Body of pancreas (tissue), 4 donors: ENCODE data around the gene DHX16. TPM values are rescaled to one million over a fixed set of nuclear protein-coding genes. Genes with fewer than 3 reads are reported as not detected.
"Not testable (repeated sequence)": the region's sequence is repeated elsewhere in the genome, so short reads cannot be mapped to it uniquely, and the experiment has no call there.

Experiments used
- ATAC-seq: fragments of 150-250 bp; one replicate; pipeline ENCODE4 v1.9.1; 2016
- DNase-seq, 4 donors: peaks; one replicate each; pipeline ENCODE4 v3.0.0-alpha.2; 2019
- H3K27ac ChIP-seq, 4 donors: fragments of 200-600 bp; sonication (generic); 1 replicate in 3 of 4; 2 replicates in 1 of 4; pipeline versions ENCODE4 v1.5.1 to v1.6.1; 2016 to 2019; ENCODE audit warnings: mild to moderate bottlenecking in 1 of 4, mixed read lengths in 1 of 4, moderate library complexity in 1 of 4
- H3K27me3 ChIP-seq, 2 donors: fragments of 200-600 bp; sonication (generic); one replicate each; pipeline ENCODE4 v1.6.0; 2016; ENCODE audit warnings: mild to moderate bottlenecking in 1 of 2
- H3K36me3 ChIP-seq, 2 donors: fragments of 200-600 bp; sonication (generic); replicated peaks in 1 of 2; 2 replicates each; pipeline ENCODE4 v1.5.1; 2016; ENCODE audit warnings: low read depth in 2 of 2; ENCODE audit not compliant: insufficient read depth in 1 of 2
- H3K4me1 ChIP-seq: fragments of 200-600 bp; sonication (generic); one replicate; pipeline ENCODE4 v1.6.0; 2016
- H3K4me3 ChIP-seq, 2 donors: fragments of 200-600 bp; sonication (generic); 1 replicate in 1 of 2; 2 replicates in 1 of 2; pipeline ENCODE4 v1.5.1; 2016 to 2019
- H3K9me3 ChIP-seq, 3 donors: fragments of 200-600 bp; sonication (generic); 1 replicate in 2 of 3; 2 replicates in 1 of 3; pipeline ENCODE4 v1.5.1; 2016
- POLR2A ChIP-seq, 3 donors: fragments of 450-650 bp; IDR thresholded peaks; one replicate each; pipeline ENCODE4 v1.6.1; 2016; ENCODE audit warnings: antibody characterized with exemption in 3 of 3, mild to moderate bottlenecking in 2 of 3
- WGBS, 2 donors: methylation state at CpG; one replicate each; pipeline ENCODE4 v1.1.5; 2017; 5-methylcytosine and 5-hydroxymethylcytosine counted together
- intact Hi-C: fragments of 100-400 bp; cut with DNase I; formaldehyde crosslinking; loops from one replicate; pipeline ENCODE4 v1.15.1; 2023
- total RNA-seq, 2 donors: library from RNA; depleted of rRNA; stranded (reverse); fragments of >200 nt; gene quantifications; one replicate each; pipeline ENCODE4 v1.1.0, GENCODE V29; 2016
- TF ChIP-seq, protein P1 (sequence below), 7 experiments: fragments of 450-650 bp in 4 of 7; fragments of 200-600 bp in 3 of 7; sonication (generic) in 3 of 7; IDR thresholded peaks; one replicate each; pipeline ENCODE4 v1.5.1; 2016 to 2019; ENCODE audit warnings: antibody characterized with exemption in 7 of 7

The DHX16 gene
- total RNA-seq, 2 donors from 2014 or later: 12.2 to 24.4 TPM

DNA sequence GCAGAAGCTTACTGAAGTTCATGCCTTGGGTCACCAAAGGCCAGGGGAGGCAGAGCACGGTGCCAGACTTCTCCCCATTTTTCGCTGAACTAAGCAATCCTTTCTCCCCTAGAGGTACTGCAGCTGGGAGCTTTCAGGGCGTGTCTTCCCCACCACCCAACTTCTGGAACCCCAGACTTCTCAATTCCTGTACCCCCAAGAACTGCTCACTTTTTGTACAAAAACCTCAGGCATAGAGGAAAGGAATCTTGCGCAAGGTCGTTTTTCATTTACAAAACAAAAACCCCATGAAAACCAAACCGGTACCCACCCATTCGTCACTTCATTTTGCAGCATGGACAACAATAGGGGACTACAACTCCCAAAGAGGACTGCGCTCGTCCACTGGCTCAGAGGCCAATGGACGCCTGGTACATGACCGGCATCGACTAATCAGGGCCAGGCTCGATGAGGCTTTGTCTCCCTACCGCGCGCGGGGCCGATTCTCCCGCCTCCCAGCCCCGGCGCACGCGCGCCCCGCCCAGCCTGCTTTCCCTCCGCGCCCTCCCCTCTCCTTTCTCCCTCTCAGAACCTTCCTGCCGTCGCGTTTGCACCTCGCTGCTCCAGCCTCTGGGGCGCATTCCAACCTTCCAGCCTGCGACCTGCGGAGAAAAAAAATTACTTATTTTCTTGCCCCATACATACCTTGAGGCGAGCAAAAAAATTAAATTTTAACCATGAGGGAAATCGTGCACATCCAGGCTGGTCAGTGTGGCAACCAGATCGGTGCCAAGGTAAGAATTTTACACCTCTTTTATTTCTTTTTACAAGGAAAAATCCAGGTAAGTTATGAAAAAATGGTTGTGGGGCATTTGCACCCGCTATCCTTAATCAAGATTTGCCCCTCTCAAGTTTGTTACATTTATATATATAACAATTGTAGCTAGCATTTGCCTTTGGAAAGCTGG lies 47.3 kb upstream of the DHX16 start, which contains the start of gene TUBB:
Gene TUBB, plus strand, starts transcription at position 562 of the 947 bp plus-strand sequence. Its CDS starts 155 bp downstream, at position 717.
- Histone ChIP-seq H3K4me1 (peaks cover 60% of the 10 kb centered on the region), H3K27ac (peak within 1 kb of the TSS; percentile 90 to 97 (median 90)), H3K36me3 (peaks cover 9 to 19% of the 10 kb centered on the region in 2 donors), H3K4me3 (peak within 1 kb of the TSS; percentile 80 to 86), H3K27me3 (no peaks in the 10 kb centered on the region), H3K9me3 (no peaks in the 10 kb centered on the region)
- intact Hi-C loops: no loop called here
- 1 to 2% methylated on average over 35 to 38 of the region's 38 CpGs for WGBS, 2 donors
- DNase-seq (peak; percentile 97 to 99 (median 98)), ATAC-seq (peak; percentile 75)
- TF ChIP-seq, protein P1, sequence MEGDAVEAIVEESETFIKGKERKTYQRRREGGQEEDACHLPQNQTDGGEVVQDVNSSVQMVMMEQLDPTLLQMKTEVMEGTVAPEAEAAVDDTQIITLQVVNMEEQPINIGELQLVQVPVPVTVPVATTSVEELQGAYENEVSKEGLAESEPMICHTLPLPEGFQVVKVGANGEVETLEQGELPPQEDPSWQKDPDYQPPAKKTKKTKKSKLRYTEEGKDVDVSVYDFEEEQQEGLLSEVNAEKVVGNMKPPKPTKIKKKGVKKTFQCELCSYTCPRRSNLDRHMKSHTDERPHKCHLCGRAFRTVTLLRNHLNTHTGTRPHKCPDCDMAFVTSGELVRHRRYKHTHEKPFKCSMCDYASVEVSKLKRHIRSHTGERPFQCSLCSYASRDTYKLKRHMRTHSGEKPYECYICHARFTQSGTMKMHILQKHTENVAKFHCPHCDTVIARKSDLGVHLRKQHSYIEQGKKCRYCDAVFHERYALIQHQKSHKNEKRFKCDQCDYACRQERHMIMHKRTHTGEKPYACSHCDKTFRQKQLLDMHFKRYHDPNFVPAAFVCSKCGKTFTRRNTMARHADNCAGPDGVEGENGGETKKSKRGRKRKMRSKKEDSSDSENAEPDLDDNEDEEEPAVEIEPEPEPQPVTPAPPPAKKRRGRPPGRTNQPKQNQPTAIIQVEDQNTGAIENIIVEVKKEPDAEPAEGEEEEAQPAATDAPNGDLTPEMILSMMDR (IDR thresholded peaks at IDR 0.05): peak in 4 of 7 experiments; percentile 27 to 42 (median 34)
- TF ChIP-seq POLR2A (IDR thresholded peaks at IDR 0.05): peak; percentile 79 to 97 (median 95)

DNA sequence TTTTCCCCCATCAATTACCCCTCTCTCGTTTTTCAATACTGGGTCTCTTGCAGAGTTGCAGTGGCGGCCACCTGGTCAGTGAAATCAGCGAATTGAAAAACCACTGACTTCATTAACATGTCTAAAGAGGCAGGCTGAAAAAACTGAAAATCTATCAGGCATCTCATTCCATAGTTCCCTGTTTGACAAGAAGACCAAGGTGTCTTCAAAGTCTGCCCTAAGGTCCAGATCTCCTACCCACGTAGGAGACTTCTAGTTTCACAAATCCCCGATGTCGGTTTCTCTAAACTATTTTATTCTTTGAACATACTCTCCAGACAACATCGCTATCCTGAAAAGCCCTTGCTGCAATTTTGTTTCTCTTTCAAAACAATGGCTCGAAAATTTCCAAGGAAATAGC lies 46.5 kb upstream of the DHX16 start:
- Histone ChIP-seq H3K36me3 (peaks cover 8 to 13% of the 10 kb centered on the region in 2 donors), H3K4me1 (peaks cover 53% of the 10 kb centered on the region), H3K4me3 (no peak overlapping the region), H3K27ac (peak overlapping the region; percentile 35 to 97 (median 76)), H3K27me3 (no peaks in the 10 kb centered on the region), H3K9me3 (no peaks in the 10 kb centered on the region)
- 31 to 33% methylated on average over 8 of the region's 8 CpGs for WGBS, 2 donors
- ATAC-seq (no peak), DNase-seq (no peak)
- intact Hi-C loops: no loop called here
- TF ChIP-seq, protein P1 (IDR thresholded peaks at IDR 0.05): no peak
- no peak for TF ChIP-seq POLR2A (IDR thresholded peaks at IDR 0.05)

DNA sequence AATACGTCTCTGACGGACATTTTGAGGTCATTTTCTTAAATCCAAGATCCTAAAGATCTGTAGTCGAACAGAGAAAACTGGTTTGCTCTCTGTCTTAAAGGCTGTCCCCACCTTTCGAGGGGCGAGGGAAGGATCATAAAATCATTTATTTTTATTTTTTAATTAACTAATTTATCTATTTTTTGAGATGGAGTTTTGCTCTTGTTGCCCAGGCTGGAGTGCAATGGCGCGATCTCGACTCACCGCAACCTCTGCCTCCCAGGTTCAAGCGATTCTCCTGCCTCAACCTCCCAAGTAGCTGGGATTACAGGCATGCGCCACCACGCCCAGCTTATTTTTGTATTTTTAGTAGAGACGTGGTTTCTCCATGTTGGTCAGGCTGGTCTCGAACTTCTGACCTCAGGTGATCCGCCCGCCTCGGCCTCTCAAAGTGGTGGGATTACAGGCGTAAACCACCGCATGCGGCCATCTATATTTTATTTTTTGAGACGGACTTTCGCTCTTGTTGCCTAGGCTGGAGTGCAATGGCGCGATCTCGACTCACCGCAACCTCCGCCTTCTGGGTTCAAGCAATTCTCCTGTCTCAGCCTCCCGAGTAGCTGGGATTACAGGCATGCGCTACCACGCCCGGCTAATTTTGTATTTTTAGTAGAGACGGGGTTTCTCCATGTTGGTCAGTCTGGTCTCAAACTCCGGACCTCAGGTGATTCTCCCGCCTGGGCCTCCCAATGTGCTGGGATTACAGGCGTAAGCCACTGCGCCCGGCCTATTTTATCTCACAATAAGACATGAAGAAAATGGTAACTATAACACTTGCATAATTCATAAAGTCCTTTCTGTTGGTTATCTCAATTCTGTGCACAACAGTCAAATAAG lies 45.3 kb upstream of the DHX16 start:
- intact Hi-C loops, DNase-seq, H3K9me3 ChIP-seq, ATAC-seq, H3K36me3 ChIP-seq, H3K4me3 ChIP-seq, H3K27me3 ChIP-seq: not testable (repeated sequence)
- Histone ChIP-seq H3K27ac (peak overlapping the region; percentile 80 to 97 (median 94)), H3K4me1 (peaks cover 41% of the 10 kb centered on the region)
- WGBS, 2 donors: 76 to 78% methylated on average over 37 of the region's 37 CpGs

DNA sequence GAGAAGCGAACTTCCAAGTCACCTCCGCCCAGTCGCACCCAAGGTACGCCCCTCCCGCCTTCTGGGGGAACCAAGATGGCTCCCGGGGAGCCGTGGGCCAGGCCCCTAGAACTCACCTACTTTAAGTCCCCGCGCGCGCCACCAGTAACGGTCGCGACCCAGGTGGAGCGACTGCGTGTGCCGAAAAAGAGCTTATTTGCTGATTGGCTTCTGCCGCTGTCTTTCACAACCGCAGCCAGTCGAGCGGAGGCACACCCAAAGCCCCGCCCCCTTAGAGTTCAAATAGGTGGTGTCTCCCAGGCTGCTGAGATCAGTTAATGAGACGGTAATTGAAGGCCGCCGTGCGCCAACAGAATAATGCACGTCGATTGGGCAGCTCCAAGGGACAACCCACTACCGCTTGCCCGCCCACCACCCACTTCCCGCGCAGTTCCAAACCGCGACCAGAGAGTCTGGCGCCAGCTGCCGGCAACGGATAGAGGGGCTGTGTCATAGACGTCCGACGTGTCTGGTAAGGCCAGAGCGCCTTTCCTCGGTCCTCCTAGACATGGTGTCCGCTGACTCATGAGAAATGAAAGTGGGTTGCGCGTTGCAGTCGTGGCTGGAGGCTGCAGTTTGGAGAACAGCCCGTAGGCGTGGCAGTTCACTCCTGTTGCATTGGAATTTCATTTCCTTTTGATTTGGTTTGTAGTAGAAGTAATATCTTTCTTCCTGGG lies 44.5 kb upstream of the DHX16 start, which contains the start of gene MDC1:
Gene MDC1, minus strand, starts transcription at position 153 of the 716 bp plus-strand sequence. CDS start 2,106 bp downstream, outside the sequence.
- Histone ChIP-seq H3K27ac (peak within 1 kb of the TSS; percentile 90 to 97 (median 94)), H3K4me1 (peaks cover 34% of the 10 kb centered on the region), H3K9me3 (no peaks in the 10 kb centered on the region), H3K36me3 (peaks cover 0 to 1% of the 10 kb centered on the region in 2 donors), H3K27me3 (no peaks in the 10 kb centered on the region), H3K4me3 (peak within 1 kb of the TSS; percentile 24 to 64)
- intact Hi-C loops: no loop called here
- DNase-seq: peak; percentile 99 to 100 (median 100)
- peak; percentile 84 for ATAC-seq
- 0 to 1% methylated on average over 22 to 48 of the region's 48 CpGs for WGBS, 2 donors
- TF ChIP-seq, protein P1 (IDR thresholded peaks at IDR 0.05): peak in 6 of 7 experiments; percentile 22 to 74 (median 62)
- peak; percentile 70 to 95 (median 93) for TF ChIP-seq POLR2A (IDR thresholded peaks at IDR 0.05)
